H1 (cell line): ENCODE data around the gene LCE1F. TPM values are rescaled to one million over a fixed set of nuclear protein-coding genes. Genes with fewer than 3 reads are reported as not detected.

Source experiments
- CTCF ChIA-PET: fragments of 300-600 bp; sonication (Branson Sonifier 250); formaldehyde crosslinking; loops from one replicate; lab custom pipeline; 2021; ENCODE audit not compliant: partially characterized antibody; lab: Charles Lee
- POLR2A ChIA-PET: fragments of 300-600 bp; sonication (Branson Sonifier 250); formaldehyde crosslinking; loops from one replicate; lab custom pipeline; 2021; ENCODE audit warnings: inconsistent platforms; ENCODE audit not compliant: partially characterized antibody; lab: Charles Lee
- DNase-seq, 2 experiments: peaks; one replicate each; pipeline versions ENCODE4 v3.0.0 to v3.0.0-alpha.2; 2010 to 2022; ENCODE audit warnings: low spot score in 2 of 2, low read depth in 1 of 2, mixed read lengths in 1 of 2
- FAIRE-seq: peaks from 2 replicates; lab custom pipeline; 2011; peaks lifted over from hg19 to GRCh38; lab: Jason Lieb, UNC
- H2AFZ ChIP-seq: 2 replicates; pipeline ENCODE4 v1.8.1; 2012; ENCODE audit warnings: low read length, inconsistent platforms
- H2AK5ac ChIP-seq: 2 replicates; pipeline ENCODE4 v1.6.1; 2013; ENCODE audit warnings: low read depth, low read length
- H2BK120ac ChIP-seq: replicated peaks from 2 replicates; pipeline ENCODE3; 2013; ENCODE audit warnings: low read depth, low read length, inconsistent platforms
- H2BK12ac ChIP-seq: 2 replicates; pipeline ENCODE4 v1.6.1; 2013; ENCODE audit warnings: low read depth, low read length
- H2BK15ac ChIP-seq: 2 replicates; pipeline ENCODE4 v1.6.1; 2013; ENCODE audit warnings: low read length
- H2BK20ac ChIP-seq: 2 replicates; pipeline ENCODE4 v1.6.1; 2013; ENCODE audit warnings: low read length
- H2BK5ac ChIP-seq: 2 replicates; pipeline ENCODE4 v1.6.1; 2013; ENCODE audit warnings: low read depth, low read length
- H3K14ac ChIP-seq: 2 replicates; pipeline ENCODE4 v1.6.1; 2013; ENCODE audit warnings: inconsistent platforms; ENCODE audit not compliant: insufficient read length
- H3K18ac ChIP-seq: 2 replicates; pipeline ENCODE4 v1.6.1; 2013; ENCODE audit warnings: low read length; ENCODE audit errors: extremely low read depth
- H3K23ac ChIP-seq: 2 replicates; pipeline ENCODE4 v1.6.1; 2013; ENCODE audit warnings: inconsistent platforms; ENCODE audit not compliant: insufficient read length
- H3K23me2 ChIP-seq: 2 replicates; pipeline ENCODE4 v1.6.1; 2013; ENCODE audit warnings: low read depth, low read length
- H3K27ac ChIP-seq: 2 replicates; pipeline ENCODE4 v1.6.1; 2011; ENCODE audit warnings: low read depth, low read length, inconsistent platforms
- H3K27me3 ChIP-seq, 4 experiments: replicated peaks in 1 of 4; 1 replicate in 1 of 4; 2 replicates in 3 of 4; pipeline versions ENCODE4 v1.6.1 to v1.8.1; 2011 to 2013; ENCODE audit warnings: low read length in 3 of 4, mild to moderate bottlenecking in 3 of 4, inconsistent platforms in 2 of 4, mixed read lengths in 2 of 4, moderate library complexity in 1 of 4; ENCODE audit not compliant: control insufficient read depth in 3 of 4, insufficient read depth in 3 of 4; ENCODE audit errors: extremely low read depth in 1 of 4
- H3K36me3 ChIP-seq, 4 experiments: 2 replicates each; pipeline versions ENCODE4 v1.6.1 to v1.8.1; 2011 to 2013; ENCODE audit warnings: mild to moderate bottlenecking in 4 of 4, low read length in 3 of 4, moderate library complexity in 2 of 4, control low read depth in 1 of 4, inconsistent platforms in 1 of 4; ENCODE audit not compliant: insufficient read depth in 4 of 4, control insufficient read depth in 2 of 4
- H3K4ac ChIP-seq: replicated peaks from 2 replicates; pipeline ENCODE3; 2013; ENCODE audit warnings: low read length, low read depth, mixed read lengths, inconsistent platforms; ENCODE audit not compliant: insufficient read length
- H3K4me1 ChIP-seq, 4 experiments: replicated peaks in 1 of 4; 1 replicate in 1 of 4; 2 replicates in 3 of 4; pipeline versions ENCODE4 v1.6.1 to v1.8.1; 2011 to 2013; ENCODE audit warnings: low read length in 3 of 4, inconsistent platforms in 2 of 4, mixed read lengths in 1 of 4; ENCODE audit not compliant: insufficient read depth in 4 of 4, control insufficient read depth in 3 of 4
- H3K4me2 ChIP-seq, 2 experiments: 2 replicates each; pipeline versions ENCODE4 v1.6.1 to v1.8.1; 2011 to 2013; ENCODE audit warnings: low read depth in 2 of 2, low read length in 2 of 2, control low read depth in 1 of 2, inconsistent platforms in 1 of 2, mild to moderate bottlenecking in 1 of 2; ENCODE audit not compliant: insufficient read depth in 1 of 2
- H3K4me3 ChIP-seq, 4 experiments: fragments of 200-600, 300-600 bp in 1 of 4; sonication (generic), shearing (Covaris generic), sonication (Bioruptor Twin) in 1 of 4; 2 replicates each; pipeline versions ENCODE4 v1.5.1 to v1.8.1; 2011 to 2016; ENCODE audit warnings: low read length in 4 of 4, low read depth in 3 of 4, control low read depth in 2 of 4, inconsistent platforms in 2 of 4, mild to moderate bottlenecking in 2 of 4, mixed read lengths in 1 of 4, moderate library complexity in 1 of 4; ENCODE audit not compliant: insufficient read depth in 2 of 4; ENCODE audit errors: extremely low read depth in 1 of 4
- H3K56ac ChIP-seq: replicated peaks from 2 replicates; pipeline ENCODE3; 2013; ENCODE audit warnings: low read depth, mild to moderate bottlenecking, mixed read lengths, low read length, inconsistent platforms; ENCODE audit not compliant: insufficient read length
- H3K79me1 ChIP-seq: 2 replicates; pipeline ENCODE4 v1.6.1; 2013; ENCODE audit warnings: low read depth, low read length, control low read depth
- H3K79me2 ChIP-seq, 2 experiments: 2 replicates each; pipeline versions ENCODE4 v1.6.1 to v1.8.1; 2012 to 2013; ENCODE audit warnings: low read length in 2 of 2, mild to moderate bottlenecking in 2 of 2, inconsistent platforms in 1 of 2; ENCODE audit not compliant: insufficient read depth in 2 of 2, control insufficient read depth in 1 of 2
- H3K9ac ChIP-seq, 4 experiments: replicated peaks in 1 of 4; 1 replicate in 1 of 4; 2 replicates in 3 of 4; pipeline versions ENCODE4 v1.6.1 to v1.8.1; 2011 to 2013; ENCODE audit warnings: low read depth in 3 of 4, low read length in 3 of 4, control low read depth in 2 of 4, mild to moderate bottlenecking in 2 of 4, moderate library complexity in 2 of 4, inconsistent platforms in 1 of 4; ENCODE audit errors: extremely low read depth in 1 of 4
- H3K9me3 ChIP-seq, 2 experiments: 2 replicates each; pipeline versions ENCODE4 v1.6.1 to v1.8.1; 2012 to 2013; ENCODE audit warnings: mild to moderate bottlenecking in 2 of 2, moderate library complexity in 2 of 2, control low read depth in 1 of 2, inconsistent platforms in 1 of 2, low read depth in 1 of 2, low read length in 1 of 2, mixed read lengths in 1 of 2; ENCODE audit not compliant: insufficient read depth in 2 of 2
- H4K20me1 ChIP-seq, 2 experiments: replicated peaks in 1 of 2; 2 replicates each; pipeline versions ENCODE3 to v1.8.1; 2011 to 2013; ENCODE audit warnings: inconsistent platforms in 2 of 2, low read length in 2 of 2, mild to moderate bottlenecking in 1 of 2; ENCODE audit not compliant: insufficient read depth in 2 of 2, control insufficient read depth in 1 of 2
- H4K5ac ChIP-seq: 2 replicates; pipeline ENCODE4 v1.6.1; 2013; ENCODE audit warnings: low read length, low read depth, mixed read lengths, inconsistent platforms; ENCODE audit not compliant: insufficient read length
- H4K8ac ChIP-seq: 2 replicates; pipeline ENCODE4 v1.8.0; 2013; ENCODE audit warnings: mild to moderate bottlenecking, moderate library complexity, low read length, inconsistent platforms; ENCODE audit not compliant: insufficient read depth; ENCODE audit errors: extremely low read depth
- H4K91ac ChIP-seq: replicated peaks from 2 replicates; pipeline ENCODE3; 2013; ENCODE audit warnings: low read length, mixed read lengths, inconsistent platforms; ENCODE audit not compliant: insufficient read length
- ASH2L ChIP-seq: fragments of 200-600, 300-600 bp; sonication (generic); IDR thresholded peaks from one replicate; pipeline ENCODE4 v1.7.1; 2017; ENCODE audit warnings: low read length
- BACH1 ChIP-seq: IDR thresholded peaks from 2 replicates; pipeline ENCODE4 v1.6.1; 2012; ENCODE audit warnings: low read length, improper control_type of control experiment
- CEBPB ChIP-seq: IDR thresholded peaks from 2 replicates; pipeline ENCODE4 v1.6.1; 2012; ENCODE audit warnings: low read depth, low read length
- CHD2 ChIP-seq: IDR thresholded peaks from 2 replicates; pipeline ENCODE4 v1.6.1; 2012; ENCODE audit warnings: low read length, improper control_type of control experiment
- CTCF ChIP-seq, 3 experiments: IDR thresholded peaks; 1 replicate in 2 of 3; 2 replicates in 1 of 3; pipeline versions ENCODE4 v1.5.1 to v1.6.1; 2011; ENCODE audit warnings: low read length in 3 of 3, mild to moderate bottlenecking in 3 of 3, inconsistent platforms in 2 of 3, low read depth in 1 of 3, moderate library complexity in 1 of 3; ENCODE audit not compliant: insufficient read depth in 1 of 3; ENCODE audit errors: control extremely low read depth in 1 of 3
- HDAC2 ChIP-seq, 2 experiments: fragments of 300-600 bp in 1 of 2; sonication (generic) in 1 of 2; IDR thresholded peaks; 2 replicates each; pipeline ENCODE4 v1.6.1; 2011 to 2012; ENCODE audit warnings: low read depth in 2 of 2, low read length in 2 of 2, mild to moderate bottlenecking in 2 of 2, moderate library complexity in 2 of 2, borderline replicate concordance in 1 of 2, inconsistent platforms in 1 of 2
- KDM1A ChIP-seq: fragments of 200-600, 300-600 bp; sonication (generic); IDR thresholded peaks from 2 replicates; pipeline ENCODE4 v1.7.1; 2016; ENCODE audit warnings: mild to moderate bottlenecking, low read length, borderline replicate concordance
- MAFK ChIP-seq: IDR thresholded peaks from 2 replicates; pipeline ENCODE4 v1.6.1; 2012; ENCODE audit warnings: low read depth, mild to moderate bottlenecking, improper control_type of control experiment, low read length
- NRF1 ChIP-seq: IDR thresholded peaks from 2 replicates; pipeline ENCODE4 v1.6.1; 2011; ENCODE audit warnings: mild to moderate bottlenecking, low read depth, low read length, improper control_type of control experiment
- SP1 ChIP-seq: IDR thresholded peaks from 2 replicates; pipeline ENCODE4 v1.6.1; 2011; ENCODE audit warnings: low read depth, low read length
- TCF12 ChIP-seq: IDR thresholded peaks from 2 replicates; pipeline ENCODE4 v1.6.1; 2011; ENCODE audit warnings: low read depth, mild to moderate bottlenecking, low read length
- WGBS, 2 experiments: shearing (Covaris generic) in 1 of 2; methylation state at CpG; one replicate each; pipeline versions ENCODE4 v1.1.6 to v1.1.7; 2013 to 2015; ENCODE audit warnings: low lambda C conversion rate in 2 of 2, mixed read lengths in 2 of 2, inconsistent platforms in 1 of 2, low coverage in 1 of 2, missing lambda C conversion rate in 1 of 2; ENCODE audit not compliant: insufficient replicate concordance in 2 of 2, insufficient coverage in 1 of 2, insufficient read length in 1 of 2; ENCODE audit errors: extremely low coverage in 1 of 2, missing lambda C conversion rate in 1 of 2; 5-methylcytosine and 5-hydroxymethylcytosine counted together
- long read RNA-seq, 2 experiments: library from RNA in 1 of 2; library from capped mRNA in 1 of 2; stranded (forward); transcript quantifications; one replicate each; pipeline ENCODE4 v2.0.0, GENCODE V29; 2021; ENCODE audit warnings: inconsistent platforms in 1 of 2
- polyA minus RNA-seq, 3 experiments: library from RNA; depleted of rRNA, polyadenylated mRNA; stranded (reverse); fragments of >200 nt; gene quantifications; 1 replicate in 2 of 3; 2 replicates in 1 of 3; pipeline ENCODE4 v1.2.3, GENCODE V29; 2011
- polyA plus RNA-seq, 7 experiments: library from polyadenylated mRNA; depleted of rRNA in 3 of 7; stranded (reverse) in 5 of 7; unstranded in 2 of 7; fragments of >200 nt in 5 of 7; fragments of 200-250 nt in 2 of 7; gene quantifications; 1 replicate in 5 of 7; 2 replicates in 1 of 7; 4 replicates in 1 of 7; pipeline versions ENCODE4 v1.2.1 to v1.2.3, GENCODE V29; 2011 to 2013; ENCODE audit warnings: missing spikeins in 2 of 7, mixed read lengths in 2 of 7
- total RNA-seq: library from RNA; stranded (reverse); fragmentation: NEBNext Ultra II Directional; extraction: Animal tissue kit (Norgen Biotek cat#: 25700); gene quantifications from 2 replicates; pipeline ENCODE4 v1.2.1, GENCODE V29; 2021

Gene LCE1F
- not detected in 2 replicates for total RNA-seq
- polyA plus RNA-seq (2011; rRNA removed) = not detected in 2 replicates
- not detected for polyA plus RNA-seq (2011; cell fraction: cytosol; rRNA removed)
- polyA plus RNA-seq (2011; cell fraction: nucleus; rRNA removed) = not detected
- not detected in 4 replicates for polyA plus RNA-seq (2012, experiment 1 of 2)
- not detected for polyA plus RNA-seq (2012, experiment 2 of 2)
- polyA plus RNA-seq (2013, experiment 1 of 2) = not detected
- not detected for polyA plus RNA-seq (2013, experiment 2 of 2)
- polyA minus RNA-seq (2011; rRNA and poly(A)+ RNA removed) = not detected in 2 replicates
- polyA minus RNA-seq (2011; cell fraction: cytosol; rRNA and poly(A)+ RNA removed) = not detected
- polyA minus RNA-seq (2011; cell fraction: nucleus; rRNA and poly(A)+ RNA removed) = not detected
- long read RNA-seq, experiment 1 = 0 reads
- long read RNA-seq, experiment 2 = 0 reads

- Histone ChIP-seq H2BK120ac (no peak within 1 kb of the TSS), H3K9me3 (peaks cover 56 to 77% of the 10 kb centered on the region in 2 experiments), H3K9ac (no peak within 1 kb of the TSS), H2AK5ac (no peak within 1 kb of the TSS), H3K14ac (no peak within 1 kb of the TSS), H3K27ac (no peak within 1 kb of the TSS), H3K36me3 (no peaks in the 10 kb centered on the region), H3K23ac (no peak within 1 kb of the TSS), H3K27me3 (no peaks in the 10 kb centered on the region), H4K5ac (no peak within 1 kb of the TSS), H3K4me1 (no peaks in the 10 kb centered on the region), H2BK5ac (no peak within 1 kb of the TSS), H3K4me3 (no peak within 1 kb of the TSS), H3K23me2 (no peaks in the 10 kb centered on the region), H3K4me2 (no peak within 1 kb of the TSS), H3K79me2 (no peaks in the 10 kb centered on the region), H3K18ac (no peak within 1 kb of the TSS), H2AFZ (no peak within 1 kb of the TSS), H4K20me1 (no peaks in the 10 kb centered on the region), H3K4ac (no peak within 1 kb of the TSS), H3K56ac (no peak within 1 kb of the TSS), H3K79me1 (no peaks in the 10 kb centered on the region), H4K8ac (no peak within 1 kb of the TSS), H4K91ac (no peak within 1 kb of the TSS), H2BK20ac (no peak within 1 kb of the TSS), H2BK15ac (no peak within 1 kb of the TSS), H2BK12ac (no peak within 1 kb of the TSS)
- no peak for DNase-seq
- ChIA-PET POLR2A (no interaction called here), CTCF (interaction anchor here (0.6 kb wide), 1 partner anchor 512 kb away, joined by 3 read pairs; no protein-coding TSS in a partner anchor)
- WGBS, 2 experiments = 55% methylated on average over 6 of the region's 6 CpGs; no CpG with 5 or more reads in 1 of the 2 experiments
- no peak for FAIRE-seq
- TF ChIP-seq SP1 = no peak
- TF ChIP-seq KDM1A = no peak
- TF ChIP-seq CHD2 = no peak
- TF ChIP-seq TCF12 = no peak
- no peak for TF ChIP-seq BACH1
- TF ChIP-seq HDAC2 (IDR thresholded peaks at IDR 0.05; ENCODE audit: borderline replicate concordance in 1 of 2, low read depth in 2 of 2, low read length in 2 of 2) = no peak
- no peak for TF ChIP-seq MAFK
- TF ChIP-seq ASH2L = no peak
- no peak for TF ChIP-seq NRF1
- TF ChIP-seq CTCF (IDR thresholded peaks at IDR 0.05; ENCODE audit: control extremely low read depth in 1 of 3, insufficient read depth in 1 of 3, low read depth in 1 of 3, low read length in 3 of 3) = no peak
- TF ChIP-seq CEBPB = no peak
Measured at GRCh38 chr1:152774875-152775274, at the start of gene LCE1F. LCE1F (plus strand) TSS chr1:152775140; CDS start chr1:152776372, 1,232 bp downstream.
